ENCODE results near the gene FCGR3B.
"Not testable (repeated sequence)": the region's sequence is repeated elsewhere in the genome, so short reads cannot be mapped to it uniquely, and the experiment has no call there.

The FCGR3B gene

DNA sequence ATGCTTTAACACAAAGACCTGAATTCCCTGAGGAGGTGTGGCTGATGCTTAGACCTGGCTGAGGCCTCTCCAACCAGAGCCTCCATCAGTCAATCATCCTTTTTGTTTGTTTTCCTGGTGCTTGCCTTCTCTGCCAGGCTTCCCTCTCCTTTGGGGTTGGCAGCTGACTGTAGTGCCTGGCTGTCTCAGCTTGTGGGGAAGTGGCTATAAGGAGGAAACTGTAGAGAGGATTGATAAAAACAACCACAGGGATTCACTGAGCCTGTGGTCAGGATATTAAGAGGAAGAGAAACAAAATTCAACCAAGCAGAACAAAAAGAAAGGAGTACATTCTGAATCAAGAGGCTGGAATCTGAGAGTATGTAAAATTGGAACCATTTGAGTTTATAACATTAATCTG, 27.5 kb upstream of the FCGR3B start:
- not testable (repeated sequence) for H3K4me1 ChIP-seq (ENCODE audit: insufficient read depth, low read length); H3K36me3 ChIP-seq (ENCODE audit: insufficient read depth, low read length); H3K4me3 ChIP-seq (ENCODE audit: low read length); H3K9me3 ChIP-seq (ENCODE audit: low read length); H2AFZ ChIP-seq (ENCODE audit: low read depth, low read length); H3K27me3 ChIP-seq (ENCODE audit: insufficient read depth, low read length)

GRCh38 chr1:161653971-161654370, 23.0 kb upstream of the FCGR3B start:
- H2AFZ ChIP-seq (ENCODE audit: low read depth, low read length); H3K9me3 ChIP-seq (ENCODE audit: low read length); H3K27me3 ChIP-seq (ENCODE audit: insufficient read depth, low read length); H3K4me3 ChIP-seq (ENCODE audit: low read length); H3K4me1 ChIP-seq (ENCODE audit: insufficient read depth, low read length); H3K36me3 ChIP-seq (ENCODE audit: insufficient read depth, low read length): not testable (repeated sequence)

GRCh38 chr1:161653541-161653940, 22.6 kb upstream of the FCGR3B start:
- H3K36me3 ChIP-seq (ENCODE audit: insufficient read depth, low read length); H3K27me3 ChIP-seq (ENCODE audit: insufficient read depth, low read length); H3K4me1 ChIP-seq (ENCODE audit: insufficient read depth, low read length); H3K9me3 ChIP-seq (ENCODE audit: low read length); H2AFZ ChIP-seq (ENCODE audit: low read depth, low read length); H3K4me3 ChIP-seq (ENCODE audit: low read length): not testable (repeated sequence)

DNA sequence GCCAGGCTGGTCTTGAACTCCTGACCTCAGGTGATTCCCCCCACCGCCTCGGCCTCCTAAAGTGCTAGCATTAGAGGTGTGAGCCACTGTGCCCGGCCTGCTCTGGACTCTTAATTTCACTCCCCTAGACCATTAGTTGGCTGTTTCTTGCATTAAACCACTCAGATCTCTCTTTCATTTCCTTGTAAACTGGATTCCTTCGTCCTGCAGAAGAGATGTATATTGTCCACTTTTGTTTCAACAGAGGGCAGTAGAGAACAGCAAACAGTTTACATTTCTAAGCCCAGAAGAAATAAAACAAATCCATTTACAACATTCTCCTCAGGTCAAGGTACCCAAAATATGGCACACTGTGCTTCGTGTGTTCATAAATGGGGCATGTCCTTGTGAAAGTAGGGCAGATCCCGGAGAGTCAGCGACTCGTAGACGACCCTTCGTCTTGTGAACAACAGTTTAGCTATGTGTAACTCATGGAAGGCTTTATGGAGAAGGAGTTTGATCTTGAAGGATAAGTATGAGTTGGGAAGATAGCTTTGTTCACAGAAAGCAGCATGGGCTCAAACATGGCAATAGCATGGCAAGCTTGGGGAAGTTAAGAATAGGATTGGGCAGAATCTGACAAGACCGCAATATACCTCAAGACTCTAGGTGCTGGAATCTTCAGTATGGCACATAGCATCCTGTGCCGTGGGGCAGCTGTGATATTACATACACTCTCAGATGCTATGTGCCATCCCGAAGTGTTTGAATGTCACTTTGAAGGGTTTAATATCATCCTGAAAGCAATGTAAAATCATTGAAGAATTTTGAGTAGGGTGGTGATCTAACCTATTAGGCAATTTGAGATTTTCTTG, 16.8 kb upstream of the FCGR3B start:
- H3K9me3 ChIP-seq (ENCODE audit: low read length); H3K36me3 ChIP-seq (ENCODE audit: insufficient read depth, low read length); H3K4me3 ChIP-seq (ENCODE audit: low read length); H3K4me1 ChIP-seq (ENCODE audit: insufficient read depth, low read length); H3K27me3 ChIP-seq (ENCODE audit: insufficient read depth, low read length); H2AFZ ChIP-seq (ENCODE audit: low read depth, low read length): not testable (repeated sequence)

DNA sequence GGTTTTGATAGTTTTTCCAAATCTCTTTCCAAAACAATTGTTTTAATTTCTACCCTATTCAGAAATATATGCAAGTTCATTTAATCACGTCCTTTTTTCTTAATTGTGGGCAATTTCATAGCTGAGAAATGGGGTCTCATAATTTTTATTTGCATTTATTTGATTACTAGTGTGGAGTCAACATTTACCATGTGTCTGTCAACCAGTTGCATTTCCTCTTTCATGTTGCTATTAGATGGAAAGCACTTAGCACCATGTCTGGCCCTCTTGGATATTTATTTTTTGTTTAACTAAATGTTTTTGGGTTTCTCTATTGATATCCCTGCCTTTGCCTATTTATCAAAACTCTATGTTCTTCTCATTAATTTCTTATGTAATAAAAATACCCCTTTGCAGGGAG, 13.9 kb upstream of the FCGR3B start:
- not testable (repeated sequence) for H3K36me3 ChIP-seq (ENCODE audit: insufficient read depth, low read length); H2AFZ ChIP-seq (ENCODE audit: low read depth, low read length); H3K4me3 ChIP-seq (ENCODE audit: low read length); H3K4me1 ChIP-seq (ENCODE audit: insufficient read depth, low read length); H3K27me3 ChIP-seq (ENCODE audit: insufficient read depth, low read length); H3K9me3 ChIP-seq (ENCODE audit: low read length)

DNA sequence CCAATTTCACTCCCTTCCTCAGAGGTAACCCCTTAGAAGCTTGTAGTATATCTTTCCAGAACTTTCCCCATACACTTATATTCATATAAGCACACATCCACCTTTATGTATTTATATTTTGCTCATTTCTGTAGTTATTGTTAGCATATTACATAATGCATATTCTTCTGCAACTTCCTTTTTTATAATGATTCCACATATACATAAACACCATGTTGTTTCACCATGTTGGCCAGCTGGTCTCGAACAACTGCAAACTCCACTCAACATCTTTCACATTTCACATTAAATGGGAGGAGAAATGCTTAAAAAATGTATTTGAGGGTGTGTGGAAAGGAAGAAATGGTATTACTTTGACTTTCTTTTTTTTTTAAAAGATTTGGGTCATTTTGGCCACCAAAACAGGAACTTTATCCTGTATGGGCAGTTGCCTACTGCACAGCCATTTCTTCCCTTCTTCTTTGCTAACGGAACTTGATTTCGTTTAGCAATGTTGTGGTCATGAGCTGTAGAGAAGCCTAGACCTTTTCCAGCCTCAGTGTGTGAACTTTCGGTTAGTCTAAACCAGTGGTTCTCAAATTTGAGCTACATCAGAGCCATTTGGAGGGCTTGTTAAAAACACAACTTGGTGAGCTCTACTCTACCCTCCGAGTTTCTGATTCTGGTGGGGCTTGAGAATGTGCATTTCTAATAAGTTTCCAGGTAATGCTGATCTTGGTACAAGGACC, 12.7 kb upstream of the FCGR3B start:
- not testable (repeated sequence) for H2AFZ ChIP-seq (ENCODE audit: low read depth, low read length); H3K36me3 ChIP-seq (ENCODE audit: insufficient read depth, low read length); H3K4me3 ChIP-seq (ENCODE audit: low read length); H3K9me3 ChIP-seq (ENCODE audit: low read length); H3K27me3 ChIP-seq (ENCODE audit: insufficient read depth, low read length); H3K4me1 ChIP-seq (ENCODE audit: insufficient read depth, low read length)

DNA sequence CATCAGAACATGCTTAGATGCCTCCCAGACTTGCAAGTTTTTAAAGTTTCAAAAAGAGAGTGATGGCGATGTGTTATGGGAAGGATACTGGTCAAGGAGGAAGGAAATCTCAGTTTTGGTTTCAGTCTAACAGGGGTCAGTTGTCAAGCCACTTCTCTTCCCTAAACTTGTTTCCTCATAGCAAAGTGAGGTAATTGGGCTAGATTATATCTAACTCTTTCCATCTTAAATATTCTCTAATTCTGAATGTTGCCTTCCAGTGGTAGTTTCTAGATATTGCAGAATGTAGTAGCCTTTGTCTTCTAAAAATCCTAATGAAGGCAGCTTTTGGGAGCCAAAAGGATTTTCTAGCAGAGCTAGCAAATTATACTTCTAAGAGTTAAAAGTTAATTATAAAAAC, 11.7 kb upstream of the FCGR3B start:
- not testable (repeated sequence) for H3K27me3 ChIP-seq (ENCODE audit: insufficient read depth, low read length); H3K36me3 ChIP-seq (ENCODE audit: insufficient read depth, low read length); H2AFZ ChIP-seq (ENCODE audit: low read depth, low read length); H3K4me1 ChIP-seq (ENCODE audit: insufficient read depth, low read length); H3K4me3 ChIP-seq (ENCODE audit: low read length); H3K9me3 ChIP-seq (ENCODE audit: low read length)

DNA sequence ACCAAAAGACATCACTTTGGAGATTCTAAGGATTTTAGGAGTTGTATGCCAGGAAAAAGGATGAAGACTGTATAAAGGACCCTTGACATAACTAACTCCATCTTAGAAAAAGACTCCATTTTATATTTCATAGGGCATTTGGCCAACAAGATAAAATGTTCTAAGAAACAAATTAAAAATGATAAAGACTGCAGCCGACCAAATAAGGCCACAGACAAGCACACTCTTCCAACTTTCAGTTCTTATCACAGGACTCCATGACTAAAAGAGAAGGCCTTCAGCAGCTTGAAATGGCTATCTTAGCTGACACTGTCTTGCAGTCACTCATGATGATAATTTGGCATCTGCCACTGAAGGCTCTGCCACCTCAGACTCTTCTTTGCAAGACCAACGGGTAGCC, 8.2 kb upstream of the FCGR3B start:
- H3K27me3 ChIP-seq (ENCODE audit: insufficient read depth, low read length); H3K4me1 ChIP-seq (ENCODE audit: insufficient read depth, low read length); H3K4me3 ChIP-seq (ENCODE audit: low read length); H3K36me3 ChIP-seq (ENCODE audit: insufficient read depth, low read length); H2AFZ ChIP-seq (ENCODE audit: low read depth, low read length); H3K9me3 ChIP-seq (ENCODE audit: low read length): not testable (repeated sequence)

GRCh38 chr1:161638251-161638993, 7.4 kb upstream of the FCGR3B start:
- not testable (repeated sequence) for H3K9me3 ChIP-seq (ENCODE audit: low read length); H3K4me3 ChIP-seq (ENCODE audit: low read length); H2AFZ ChIP-seq (ENCODE audit: low read depth, low read length); H3K4me1 ChIP-seq (ENCODE audit: insufficient read depth, low read length); H3K27me3 ChIP-seq (ENCODE audit: insufficient read depth, low read length); H3K36me3 ChIP-seq (ENCODE audit: insufficient read depth, low read length)

GRCh38 chr1:161636976-161637375, 6.0 kb upstream of the FCGR3B start:
- not testable (repeated sequence) for H3K36me3 ChIP-seq (ENCODE audit: insufficient read depth, low read length); H2AFZ ChIP-seq (ENCODE audit: low read depth, low read length); H3K27me3 ChIP-seq (ENCODE audit: insufficient read depth, low read length); H3K9me3 ChIP-seq (ENCODE audit: low read length); H3K4me1 ChIP-seq (ENCODE audit: insufficient read depth, low read length); H3K4me3 ChIP-seq (ENCODE audit: low read length)

- not testable (repeated sequence) for H3K36me3 ChIP-seq (ENCODE audit: insufficient read depth, low read length); H3K4me1 ChIP-seq (ENCODE audit: insufficient read depth, low read length); H3K4me3 ChIP-seq (ENCODE audit: low read length); H3K9me3 ChIP-seq (ENCODE audit: low read length); H2AFZ ChIP-seq (ENCODE audit: low read depth, low read length); H3K27me3 ChIP-seq (ENCODE audit: insufficient read depth, low read length)
Observed at GRCh38 chr1:161636189-161636782, 5.3 kb upstream of the FCGR3B start.

GRCh38 chr1:161634993-161635392, 4.0 kb upstream of the FCGR3B start:
- H3K36me3 ChIP-seq (ENCODE audit: insufficient read depth, low read length); H3K27me3 ChIP-seq (ENCODE audit: insufficient read depth, low read length); H2AFZ ChIP-seq (ENCODE audit: low read depth, low read length); H3K4me1 ChIP-seq (ENCODE audit: insufficient read depth, low read length); H3K4me3 ChIP-seq (ENCODE audit: low read length); H3K9me3 ChIP-seq (ENCODE audit: low read length): not testable (repeated sequence)

- not testable (repeated sequence) for H3K27me3 ChIP-seq (ENCODE audit: insufficient read depth, low read length); H3K4me1 ChIP-seq (ENCODE audit: insufficient read depth, low read length); H2AFZ ChIP-seq (ENCODE audit: low read depth, low read length); H3K9me3 ChIP-seq (ENCODE audit: low read length); H3K4me3 ChIP-seq (ENCODE audit: low read length); H3K36me3 ChIP-seq (ENCODE audit: insufficient read depth, low read length)
Observed at GRCh38 chr1:161630128-161630742, 741 bp downstream of the FCGR3B start.
